Muscle of leg (tissue), 11 donors: ENCODE results near the gene ACOX3. TPM values are rescaled to one million over a fixed set of nuclear protein-coding genes. Genes with fewer than 3 reads are reported as not detected.
"Not testable (repeated sequence)": the region's sequence is repeated elsewhere in the genome, so short reads cannot be mapped to it uniquely, and the experiment has no call there.

Source experiments
- DNase-seq: peaks from one replicate; pipeline ENCODE4 v3.0.0; 2013
- H3K27ac ChIP-seq: one replicate; pipeline ENCODE4 v1.5.1; 2013; ENCODE audit warnings: mild to moderate bottlenecking, low read length, control low read depth
- H3K27me3 ChIP-seq: one replicate; pipeline ENCODE4 v1.6.1; 2013; ENCODE audit warnings: low read length; ENCODE audit not compliant: control insufficient read depth, insufficient read depth
- H3K36me3 ChIP-seq: one replicate; pipeline ENCODE4 v1.6.1; 2013; ENCODE audit warnings: low read length; ENCODE audit not compliant: control insufficient read depth, insufficient read depth
- H3K4me1 ChIP-seq: one replicate; pipeline ENCODE4 v1.6.1; 2013; ENCODE audit warnings: low read length; ENCODE audit not compliant: control insufficient read depth, insufficient read depth
- H3K4me3 ChIP-seq: one replicate; pipeline ENCODE4 v1.5.1; 2013; ENCODE audit warnings: low read length, control low read depth
- H3K9me3 ChIP-seq: replicated peaks from 2 replicates; pipeline ENCODE4 v1.6.1; 2013; ENCODE audit warnings: low read depth, low read length; ENCODE audit not compliant: control insufficient read depth
- WGBS: methylation state at CpG from one replicate; pipeline ENCODE4 v1.1.5; 2013; ENCODE audit warnings: missing lambda C conversion rate; ENCODE audit not compliant: insufficient coverage; 5-methylcytosine and 5-hydroxymethylcytosine counted together
- polyA plus RNA-seq, 8 donors: library from polyadenylated mRNA; unstranded; fragments of 120-200 nt; gene quantifications; one replicate each; pipeline versions ENCODE4 v1.2.1 to v1.2.3, GENCODE V29; 2013; ENCODE audit warnings: inconsistent platforms in 1 of 8, low replicate concordance in 1 of 8; ENCODE audit not compliant: insufficient read length in 8 of 8, insufficient read depth in 1 of 8
- total RNA-seq: library from RNA; stranded (reverse); fragments of 120-200 nt; gene quantifications from one replicate; pipeline ENCODE4 v1.2.4, GENCODE V29; 2013

ACOX3 gene
- total and polyA plus RNA-seq, 9 donors: 10.1 to 20.3 (median 15.8) TPM

DNA sequence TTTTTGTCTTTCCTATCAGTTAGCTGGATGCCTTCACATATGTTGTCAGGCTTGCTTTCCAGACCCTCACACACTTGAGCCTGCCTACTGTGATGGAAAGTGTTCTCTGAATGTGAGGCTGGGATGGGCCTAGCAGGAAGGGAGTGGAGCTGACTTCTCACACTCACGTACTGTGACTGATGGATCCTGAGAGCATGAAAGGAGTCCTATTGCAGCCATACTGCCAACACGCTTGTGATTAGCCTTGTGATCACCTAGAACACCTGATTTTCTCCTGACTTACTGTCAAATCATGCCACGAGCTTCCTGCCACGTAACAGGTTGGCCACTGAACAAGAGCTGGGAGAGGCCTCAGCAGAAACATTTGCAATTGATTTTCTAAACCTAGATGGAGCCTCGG lies 49.9 kb downstream of the ACOX3 start:
- WGBS: no CpG with 5 or more reads among the region's 5 CpGs
- Histone ChIP-seq H3K4me3 (no peak overlapping the region), H3K9me3 (peaks cover 2% of the 10 kb centered on the region), H3K36me3 (peaks cover 45% of the 10 kb centered on the region), H3K4me1 (peaks cover 67% of the 10 kb centered on the region), H3K27ac (peak overlapping the region; percentile 70), H3K27me3 (no peaks in the 10 kb centered on the region)
- DNase-seq: no peak

- Histone ChIP-seq H3K4me3 (no peak overlapping the region), H3K27me3 (no peaks in the 10 kb centered on the region), H3K36me3 (peaks cover 52% of the 10 kb centered on the region), H3K4me1 (peaks cover 66% of the 10 kb centered on the region), H3K9me3 (peaks cover 2% of the 10 kb centered on the region), H3K27ac (no peak overlapping the region)
- WGBS: 86% methylated on average over 11 of the region's 12 CpGs
- no peak for DNase-seq
These were observed 52.0 kb downstream of the ACOX3 start for GRCh38 chr4:8388528-8388870.

GRCh38 chr4:8387615-8388527 lies 52.7 kb downstream of the ACOX3 start:
- Histone ChIP-seq H3K9me3 (peaks cover 2% of the 10 kb centered on the region), H3K27me3 (no peaks in the 10 kb centered on the region), H3K27ac (no peak overlapping the region), H3K36me3 (peaks cover 52% of the 10 kb centered on the region), H3K4me3 (no peak overlapping the region), H3K4me1 (peaks cover 66% of the 10 kb centered on the region)
- DNase-seq: peak; percentile 67
- WGBS: 77% methylated on average over 31 of the region's 33 CpGs

DNA sequence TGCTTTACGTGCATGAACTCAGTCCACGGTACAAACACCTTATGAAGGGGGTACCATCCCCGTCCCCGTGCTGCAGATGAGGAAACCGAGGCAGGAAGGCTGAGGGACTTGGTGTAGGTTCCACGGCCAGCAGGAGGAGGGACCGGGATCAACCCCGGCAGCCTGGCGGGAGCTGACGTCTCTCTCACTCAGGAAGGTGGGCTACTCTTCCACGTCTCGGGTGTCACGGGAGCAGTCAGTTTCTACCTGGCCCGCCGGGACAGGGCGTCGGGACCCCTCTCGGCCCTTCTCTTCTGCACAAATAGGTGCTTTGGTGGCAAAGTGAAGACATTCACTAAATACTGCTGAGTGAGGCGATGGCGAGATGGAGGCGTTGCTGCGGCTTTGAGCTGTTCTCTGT lies 53.3 kb downstream of the ACOX3 start:
- no peak overlapping the region for H3K4me3 ChIP-seq
- DNase-seq: no peak
- H3K27ac ChIP-seq: no peak overlapping the region
- peaks cover 66% of the 10 kb centered on the region for H3K4me1 ChIP-seq
- H3K36me3 ChIP-seq: peaks cover 52% of the 10 kb centered on the region
- no peaks in the 10 kb centered on the region for H3K27me3 ChIP-seq
- WGBS: 97% methylated on average over 19 of the region's 22 CpGs
- H3K9me3 ChIP-seq: peaks cover 2% of the 10 kb centered on the region

- 88% methylated on average over 24 of the region's 24 CpGs for WGBS
- no peak for DNase-seq
- Histone ChIP-seq H3K4me3 (no peak overlapping the region), H3K36me3 (peaks cover 52% of the 10 kb centered on the region), H3K27ac (no peak overlapping the region), H3K9me3 (peaks cover 2% of the 10 kb centered on the region), H3K4me1 (peaks cover 67% of the 10 kb centered on the region), H3K27me3 (no peaks in the 10 kb centered on the region)
These were observed 53.8 kb downstream of the ACOX3 start for GRCh38 chr4:8386731-8387130.

- Histone ChIP-seq H3K4me1 (peaks cover 66% of the 10 kb centered on the region), H3K36me3 (peaks cover 57% of the 10 kb centered on the region)
- H3K27ac ChIP-seq, H3K4me3 ChIP-seq, H3K9me3 ChIP-seq, DNase-seq, H3K27me3 ChIP-seq: not testable (repeated sequence)
- 91% methylated on average over 5 of the region's 13 CpGs for WGBS
These were observed 54.4 kb downstream of the ACOX3 start for GRCh38 chr4:8386131-8386530.

GRCh38 chr4:8385611-8386010 lies 54.9 kb downstream of the ACOX3 start:
- Histone ChIP-seq H3K36me3 (peaks cover 60% of the 10 kb centered on the region), H3K27ac (no peak overlapping the region)

GRCh38 chr4:8385106-8385505 lies 55.4 kb downstream of the ACOX3 start:
- H3K4me1 ChIP-seq: peaks cover 57% of the 10 kb centered on the region
- WGBS: 68% methylated on average over 8 of the region's 9 CpGs
- DNase-seq: no peak
- H3K36me3 ChIP-seq: peaks cover 57% of the 10 kb centered on the region
- H3K27ac ChIP-seq: no peak overlapping the region
- H3K9me3 ChIP-seq: peaks cover 2% of the 10 kb centered on the region
- H3K27me3 ChIP-seq: no peaks in the 10 kb centered on the region
- H3K4me3 ChIP-seq: no peak overlapping the region

More at GRCh38 chr4:8385611-8386010, 54.9 kb downstream of the ACOX3 start:
- no peak for DNase-seq
- Histone ChIP-seq H3K4me3 (no peak overlapping the region), H3K27me3 (no peaks in the 10 kb centered on the region), H3K4me1 (peaks cover 62% of the 10 kb centered on the region), H3K9me3 (peaks cover 2% of the 10 kb centered on the region)
- WGBS: 74% methylated on average over 11 of the region's 11 CpGs

- Histone ChIP-seq H3K4me3 (no peak overlapping the region), H3K27ac (peak overlapping the region; percentile 78), H3K4me1 (peaks cover 54% of the 10 kb centered on the region), H3K27me3 (no peaks in the 10 kb centered on the region), H3K36me3 (peaks cover 61% of the 10 kb centered on the region), H3K9me3 (peaks cover 2% of the 10 kb centered on the region)
- no peak for DNase-seq
- 84% methylated on average over 25 of the region's 26 CpGs for WGBS
These were observed 56.0 kb downstream of the ACOX3 start for GRCh38 chr4:8384397-8385060.

GRCh38 chr4:8383451-8384160 lies 56.9 kb downstream of the ACOX3 start:
- 35% methylated on average over 10 of the region's 19 CpGs for WGBS
- Histone ChIP-seq H3K27ac (peak overlapping the region; percentile 78), H3K4me3 (no peak overlapping the region)

More at GRCh38 chr4:8383451-8384160, 56.9 kb downstream of the ACOX3 start:
- peak; percentile 90 for DNase-seq
- H3K36me3 ChIP-seq: peaks cover 55% of the 10 kb centered on the region
- H3K27me3 ChIP-seq: no peaks in the 10 kb centered on the region
- H3K9me3 ChIP-seq: peaks cover 2% of the 10 kb centered on the region
- H3K4me1 ChIP-seq: peaks cover 46% of the 10 kb centered on the region
